Activated CD4-positive, alpha-beta T cell treated with anti-CD3 and anti-CD28 coated beads, Interleukin-2, amount 10 ng/mL, durations not matched to agents 24 days and 14 days (primary cell): ENCODE results near the gene PRXL2A. TPM values are rescaled to one million over a fixed set of nuclear protein-coding genes. Genes with fewer than 3 reads are reported as not detected.
"Not testable (repeated sequence)": the region's sequence is repeated elsewhere in the genome, so short reads cannot be mapped to it uniquely, and the experiment has no call there.

Experiments used
- DNase-seq: peaks from one replicate; pipeline ENCODE4 v3.0.0; 2022
- H3K27ac Mint-ChIP-seq: one replicate; pipeline ENCODE4 v1.8.0; 2022; ENCODE audit warnings: mild to moderate bottlenecking, mixed read lengths
- H3K27me3 Mint-ChIP-seq: one replicate; pipeline ENCODE4 v1.8.0; 2022; ENCODE audit warnings: mixed read lengths
- H3K36me3 Mint-ChIP-seq: one replicate; pipeline ENCODE4 v1.8.0; 2022; ENCODE audit warnings: low read depth, mild to moderate bottlenecking, mixed read lengths
- H3K4me1 Mint-ChIP-seq: one replicate; pipeline ENCODE4 v1.8.0; 2021; ENCODE audit warnings: mixed read lengths
- H3K4me3 Mint-ChIP-seq: one replicate; pipeline ENCODE4 v1.8.0; 2022; ENCODE audit warnings: mild to moderate bottlenecking, moderate library complexity, mixed read lengths
- H3K9me3 Mint-ChIP-seq: one replicate; pipeline ENCODE4 v1.8.0; 2021; ENCODE audit warnings: mixed read lengths
- intact Hi-C: fragments of 100-400 bp; cut with micrococcal nuclease; formaldehyde crosslinking; loops from one replicate; pipeline ENCODE4 v1.15.1; 2023
- total RNA-seq: library from RNA; stranded (reverse); gene quantifications from 2 replicates; pipeline ENCODE4 v1.2.3, GENCODE V29; 2022

PRXL2A gene
- total RNA-seq, 1 donor from 2014 or later: 16.4 TPM

- no peaks in the 10 kb centered on the region for H3K36me3 Mint-ChIP-seq
- H3K4me3 Mint-ChIP-seq: no peak overlapping the region
- H3K9me3 Mint-ChIP-seq: no peaks in the 10 kb centered on the region
- peaks cover 2% of the 10 kb centered on the region for H3K27me3 Mint-ChIP-seq
- H3K4me1 Mint-ChIP-seq: peaks cover 18% of the 10 kb centered on the region
- H3K27ac Mint-ChIP-seq: no peak overlapping the region
- DNase-seq: no peak
- intact Hi-C loops: no loop called here
Measured at GRCh38 chr10:80415734-80416478, 7.6 kb downstream of the PRXL2A start.

DNA sequence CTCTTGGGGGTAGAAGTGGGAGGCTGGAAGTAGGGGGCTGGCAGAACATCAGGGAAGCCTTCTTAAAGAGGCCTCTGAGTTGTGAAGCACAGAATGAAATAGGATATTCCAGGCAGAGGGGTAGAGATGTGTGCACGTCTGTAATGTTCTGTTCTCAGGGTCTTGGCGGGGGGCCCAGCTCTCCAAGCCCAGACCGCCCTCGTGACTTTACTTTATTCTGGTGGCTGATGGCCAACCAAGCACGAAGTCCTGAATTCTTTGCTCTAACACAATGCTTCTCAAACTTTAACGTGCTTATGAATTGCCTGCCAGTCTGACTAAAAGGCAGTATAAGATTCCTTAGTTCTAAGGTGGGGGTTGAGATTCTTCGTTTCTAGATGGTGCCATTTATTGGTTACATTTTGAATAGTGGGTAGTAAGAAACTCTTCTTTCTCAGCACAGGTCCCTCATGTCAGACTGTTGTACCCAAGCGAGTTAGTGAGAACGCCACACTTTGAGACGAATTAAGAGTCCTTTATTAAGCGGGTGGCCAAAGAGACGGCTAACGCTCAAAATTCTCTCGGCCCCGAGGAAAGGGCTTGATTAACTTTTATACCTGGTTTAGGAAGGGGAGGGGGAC is 8.2 kb downstream of the PRXL2A start:
- peaks cover 17% of the 10 kb centered on the region for H3K4me1 Mint-ChIP-seq
- DNase-seq: no peak
- H3K9me3 Mint-ChIP-seq: no peaks in the 10 kb centered on the region
- no peaks in the 10 kb centered on the region for H3K36me3 Mint-ChIP-seq
- intact Hi-C loops: no loop called here
- no peak overlapping the region for H3K27ac Mint-ChIP-seq
- no peak overlapping the region for H3K4me3 Mint-ChIP-seq
- peaks cover 2% of the 10 kb centered on the region for H3K27me3 Mint-ChIP-seq

GRCh38 chr10:80417256-80417655 is 8.9 kb downstream of the PRXL2A start:
- H3K27me3 Mint-ChIP-seq, H3K27ac Mint-ChIP-seq, H3K9me3 Mint-ChIP-seq, H3K4me3 Mint-ChIP-seq, intact Hi-C loops, DNase-seq, H3K36me3 Mint-ChIP-seq: not testable (repeated sequence)
- peaks cover 14% of the 10 kb centered on the region for H3K4me1 Mint-ChIP-seq

- H3K4me3 Mint-ChIP-seq: no peak overlapping the region
- H3K4me1 Mint-ChIP-seq: peaks cover 3% of the 10 kb centered on the region
- intact Hi-C loops: no loop called here
Measured at GRCh38 chr10:80421050-80421706, 12.8 kb downstream of the PRXL2A start.

DNA sequence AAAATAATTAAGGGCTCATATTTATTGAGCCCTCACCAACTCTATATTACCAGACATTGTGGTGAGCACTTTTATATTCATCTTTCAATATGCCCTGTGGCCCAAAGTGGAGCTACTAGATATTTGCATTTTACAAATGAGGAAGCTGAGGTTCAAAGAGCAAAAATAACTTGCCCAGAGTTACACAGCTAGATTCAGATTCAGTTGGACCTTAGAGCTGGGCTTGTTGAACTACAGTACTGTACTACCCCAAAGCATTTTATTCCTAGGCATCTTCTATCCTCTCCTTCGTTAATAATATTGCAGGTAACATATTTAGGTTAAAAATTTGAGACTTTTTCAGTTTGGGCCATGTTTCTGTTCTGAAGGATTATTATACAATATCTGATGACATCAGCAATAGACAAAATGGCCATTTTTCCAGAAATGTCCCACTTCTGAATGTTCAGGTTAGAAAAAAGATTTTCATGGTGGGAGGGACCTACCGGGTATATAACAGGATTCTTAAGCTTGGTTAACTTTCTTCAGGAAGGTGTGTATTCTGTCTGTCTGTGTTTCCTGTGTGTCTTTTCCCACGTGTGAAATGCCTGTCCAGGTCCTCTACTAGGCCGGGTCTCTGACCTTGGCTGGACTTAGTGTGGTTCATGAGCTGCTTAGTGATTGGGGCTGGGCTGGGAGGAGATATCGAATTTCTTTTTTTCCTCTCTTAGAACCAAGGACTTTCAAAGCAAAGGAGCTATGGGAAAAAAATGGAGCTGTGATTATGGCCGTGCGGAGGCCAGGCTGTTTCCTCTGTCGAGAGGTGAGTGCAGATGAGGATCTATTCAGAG is 13.6 kb downstream of the PRXL2A start:
- Mint-ChIP-seq H3K4me3 (no peak overlapping the region), H3K27me3 (no peaks in the 10 kb centered on the region), H3K36me3 (peaks cover 3% of the 10 kb centered on the region), H3K9me3 (no peaks in the 10 kb centered on the region), H3K4me1 (peaks cover 2% of the 10 kb centered on the region), H3K27ac (no peak overlapping the region)
- no peak for DNase-seq
- intact Hi-C loops: no loop called here

More at GRCh38 chr10:80421050-80421706, 12.8 kb downstream of the PRXL2A start:
- Mint-ChIP-seq H3K27ac (no peak overlapping the region), H3K36me3 (peaks cover 3% of the 10 kb centered on the region), H3K9me3 (no peaks in the 10 kb centered on the region), H3K27me3 (peaks cover 1% of the 10 kb centered on the region)
- no peak for DNase-seq

- Mint-ChIP-seq H3K36me3 (peaks cover 7% of the 10 kb centered on the region), H3K4me3 (no peak overlapping the region), H3K4me1 (peaks cover 5% of the 10 kb centered on the region), H3K27ac (no peak overlapping the region), H3K27me3 (no peaks in the 10 kb centered on the region), H3K9me3 (no peaks in the 10 kb centered on the region)
- intact Hi-C loops: no loop called here
- no peak for DNase-seq
Measured at GRCh38 chr10:80425901-80426300, 17.6 kb downstream of the PRXL2A start.

DNA sequence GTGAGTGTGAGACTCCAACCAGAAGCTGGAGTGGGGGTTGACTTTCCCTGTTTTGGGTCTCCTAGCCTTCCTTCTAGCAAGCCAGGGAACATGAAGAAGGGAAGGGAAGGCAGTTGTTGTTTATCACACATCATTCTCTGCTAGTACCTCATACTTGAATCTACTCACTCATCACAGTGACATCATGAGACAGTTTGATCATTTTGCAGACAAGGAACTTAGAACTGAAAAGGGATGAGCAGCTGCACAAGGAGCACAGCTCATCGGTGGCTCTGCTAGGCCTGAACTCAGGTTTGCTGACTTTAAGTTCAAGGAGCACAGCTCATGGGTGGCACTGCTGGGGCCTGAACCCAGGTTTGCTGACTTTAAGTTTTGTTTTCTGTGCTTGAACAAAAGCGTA is 19.2 kb downstream of the PRXL2A start:
- Mint-ChIP-seq H3K4me1 (peaks cover 5% of the 10 kb centered on the region), H3K9me3 (no peaks in the 10 kb centered on the region), H3K4me3 (no peak overlapping the region), H3K27me3 (no peaks in the 10 kb centered on the region), H3K27ac (no peak overlapping the region), H3K36me3 (peaks cover 7% of the 10 kb centered on the region)
- intact Hi-C loops: no loop called here
- DNase-seq: no peak

GRCh38 chr10:80429521-80429973 is 21.2 kb downstream of the PRXL2A start:
- H3K4me3 Mint-ChIP-seq: no peak overlapping the region
- no peak overlapping the region for H3K27ac Mint-ChIP-seq
- DNase-seq: no peak
- H3K4me1 Mint-ChIP-seq: peaks cover 5% of the 10 kb centered on the region
- H3K36me3 Mint-ChIP-seq: peaks cover 5% of the 10 kb centered on the region
- no peaks in the 10 kb centered on the region for H3K9me3 Mint-ChIP-seq
- intact Hi-C loops: no loop called here
- H3K27me3 Mint-ChIP-seq: no peaks in the 10 kb centered on the region

DNA sequence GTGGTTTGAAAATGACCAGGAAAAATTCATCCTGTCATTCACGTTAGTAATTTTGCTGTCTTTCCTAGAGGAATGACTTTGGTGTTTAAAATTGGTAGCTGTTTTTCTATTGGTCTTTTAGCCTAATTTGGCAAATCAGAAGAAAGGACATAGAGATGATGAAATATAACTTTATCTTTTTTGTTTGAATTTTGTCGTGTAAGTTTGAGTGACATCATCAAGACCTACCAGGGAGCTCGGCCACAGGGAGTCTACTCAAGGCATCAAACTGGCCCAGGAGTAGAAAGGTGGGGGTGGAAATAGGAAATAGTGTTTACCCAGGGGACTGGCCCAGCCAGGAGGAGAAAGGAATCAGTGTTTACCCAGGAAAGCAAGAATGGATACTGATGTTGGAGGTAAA is 24.8 kb downstream of the PRXL2A start:
- peaks cover 13% of the 10 kb centered on the region for H3K27me3 Mint-ChIP-seq
- intact Hi-C loops: no loop called here
- H3K9me3 Mint-ChIP-seq: no peaks in the 10 kb centered on the region
- H3K27ac Mint-ChIP-seq: no peak overlapping the region
- no peaks in the 10 kb centered on the region for H3K36me3 Mint-ChIP-seq
- peaks cover 3% of the 10 kb centered on the region for H3K4me1 Mint-ChIP-seq
- H3K4me3 Mint-ChIP-seq: no peak overlapping the region
- DNase-seq: no peak

- intact Hi-C loops: no loop called here
- Mint-ChIP-seq H3K4me1 (no peaks in the 10 kb centered on the region), H3K36me3 (no peaks in the 10 kb centered on the region), H3K4me3 (no peak overlapping the region), H3K27ac (no peak overlapping the region), H3K27me3 (peaks cover 20% of the 10 kb centered on the region), H3K9me3 (no peaks in the 10 kb centered on the region)
- DNase-seq: no peak
Measured at GRCh38 chr10:80436446-80437098, 28.2 kb downstream of the PRXL2A start.

- Mint-ChIP-seq H3K9me3 (no peaks in the 10 kb centered on the region), H3K27ac (no peak overlapping the region), H3K4me1 (no peaks in the 10 kb centered on the region), H3K36me3 (no peaks in the 10 kb centered on the region), H3K27me3 (peaks cover 20% of the 10 kb centered on the region), H3K4me3 (no peak overlapping the region)
- intact Hi-C loops: no loop called here
- no peak for DNase-seq
Measured at GRCh38 chr10:80437227-80437626, 28.9 kb downstream of the PRXL2A start.

GRCh38 chr10:80441831-80442230 is 33.5 kb downstream of the PRXL2A start:
- DNase-seq: no peak
- intact Hi-C loops: loop anchor here (2.0 to 5.0 kb wide), 4 partner anchors 33 to 480 kb away; partner anchors contain the start of gene PRXL2A
- no peak overlapping the region for H3K27ac Mint-ChIP-seq
- H3K4me3 Mint-ChIP-seq: no peak overlapping the region
- no peaks in the 10 kb centered on the region for H3K36me3 Mint-ChIP-seq
- peaks cover 25% of the 10 kb centered on the region for H3K4me1 Mint-ChIP-seq
- H3K27me3 Mint-ChIP-seq: peaks cover 22% of the 10 kb centered on the region
- H3K9me3 Mint-ChIP-seq: no peaks in the 10 kb centered on the region

DNA sequence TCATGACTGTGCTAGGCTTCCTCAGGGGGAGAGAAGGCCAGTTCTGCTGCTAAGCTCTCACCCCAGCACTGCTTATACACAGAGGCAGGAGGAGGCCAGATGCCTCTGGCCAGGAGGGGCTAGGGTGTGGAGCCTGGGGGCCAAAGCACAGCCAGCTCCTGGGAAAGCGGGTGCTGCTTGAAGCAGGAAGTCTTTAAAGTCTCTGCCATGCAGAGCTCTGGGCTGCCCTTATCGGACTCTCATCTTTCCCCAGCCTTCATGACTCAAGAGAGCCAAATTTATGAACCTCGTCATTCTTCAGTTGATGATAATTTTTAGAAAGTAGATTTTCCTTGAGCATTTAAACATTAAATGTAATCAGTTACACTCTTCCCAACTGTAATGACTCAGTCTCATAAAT is 34.5 kb downstream of the PRXL2A start:
- no peaks in the 10 kb centered on the region for H3K9me3 Mint-ChIP-seq
- no peaks in the 10 kb centered on the region for H3K36me3 Mint-ChIP-seq
- H3K4me3 Mint-ChIP-seq: no peak overlapping the region
- H3K4me1 Mint-ChIP-seq: peaks cover 25% of the 10 kb centered on the region
- H3K27ac Mint-ChIP-seq: no peak overlapping the region
- H3K27me3 Mint-ChIP-seq: peaks cover 18% of the 10 kb centered on the region
- DNase-seq: no peak
- intact Hi-C loops: loop anchor here (1.0 to 5.0 kb wide), 5 partner anchors 34 to 479 kb away; partner anchors contain the start of gene PRXL2A
